GM18909 (cell line): ENCODE data around the gene SLC41A2.
"Not testable (repeated sequence)": the region's sequence is repeated elsewhere in the genome, so short reads cannot be mapped to it uniquely, and the experiment has no call there.

ENCODE experiments used
- ATAC-seq: cut with Tn5 transposase; IDR thresholded peaks from one replicate; pipeline ENCODE4 v1.9.1; 2021; ENCODE audit warnings: mild to moderate bottlenecking; ENCODE audit not compliant: unreplicated experiment, poor library complexity

The SLC41A2 gene

DNA sequence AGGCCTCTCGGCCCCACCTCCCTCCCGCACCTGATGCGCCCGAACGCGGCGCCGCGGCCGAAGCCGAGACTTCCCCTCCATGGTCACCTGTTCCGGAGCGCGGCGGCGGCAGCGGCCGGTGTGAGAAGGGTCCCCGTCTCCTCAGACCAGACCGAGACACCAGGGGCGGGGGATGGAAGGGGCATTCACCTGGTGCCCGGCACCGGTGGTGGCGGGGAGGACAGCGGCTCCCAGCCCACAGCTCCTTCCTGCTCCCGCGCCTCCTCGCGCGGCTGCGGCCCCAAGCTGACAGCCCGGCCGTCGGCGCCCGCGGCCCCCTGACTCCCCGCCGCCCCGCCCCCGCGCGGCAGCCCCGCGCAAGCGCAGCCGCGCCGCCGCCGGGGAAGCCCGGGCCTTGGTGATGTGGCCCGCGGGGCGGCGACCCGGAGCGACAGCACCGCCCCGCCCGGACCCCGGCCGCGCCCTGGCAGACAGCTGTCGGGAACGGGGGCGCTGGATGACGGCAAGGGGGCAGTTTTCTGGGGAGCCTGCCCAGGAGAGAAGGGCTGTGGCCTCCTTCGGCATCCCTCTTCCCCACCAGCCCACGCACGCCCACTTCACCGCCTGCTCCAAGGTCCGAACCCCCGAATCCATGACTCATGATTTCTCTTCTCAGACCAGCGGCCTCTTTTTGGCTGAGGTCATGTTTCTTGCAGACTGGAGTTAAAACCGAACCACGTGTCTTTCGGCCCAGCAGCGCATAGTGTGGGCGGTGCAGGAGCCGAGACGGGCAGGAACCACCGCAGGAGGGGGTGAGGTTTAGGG lies at the start of gene SLC41A2:
SLC41A2 (minus strand) TSS at position 290 of the 804 bp plus-strand sequence. CDS start 29,763 bp downstream, outside the sequence.
- peak; percentile 77 for ATAC-seq

DNA sequence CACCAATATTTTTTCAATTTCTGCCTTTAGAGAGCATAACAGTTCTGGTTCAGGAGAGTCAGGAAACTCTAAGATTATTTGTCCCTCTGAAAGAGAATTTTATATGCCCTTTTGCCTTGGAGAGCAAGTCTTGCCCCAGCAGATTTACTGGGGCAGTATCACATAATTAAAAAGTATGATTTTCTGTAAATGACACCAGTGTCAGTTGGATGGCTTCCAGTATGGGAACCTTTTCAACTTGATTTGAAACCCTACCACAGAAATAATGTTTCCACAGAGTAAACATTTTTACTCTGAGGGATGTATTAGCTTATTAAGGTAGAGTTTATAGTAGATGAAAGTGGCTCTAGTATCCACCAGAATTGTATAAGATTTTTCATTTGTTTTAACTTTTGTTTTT lies 43.4 kb upstream of the SLC41A2 start:
- ATAC-seq, result no peak

DNA sequence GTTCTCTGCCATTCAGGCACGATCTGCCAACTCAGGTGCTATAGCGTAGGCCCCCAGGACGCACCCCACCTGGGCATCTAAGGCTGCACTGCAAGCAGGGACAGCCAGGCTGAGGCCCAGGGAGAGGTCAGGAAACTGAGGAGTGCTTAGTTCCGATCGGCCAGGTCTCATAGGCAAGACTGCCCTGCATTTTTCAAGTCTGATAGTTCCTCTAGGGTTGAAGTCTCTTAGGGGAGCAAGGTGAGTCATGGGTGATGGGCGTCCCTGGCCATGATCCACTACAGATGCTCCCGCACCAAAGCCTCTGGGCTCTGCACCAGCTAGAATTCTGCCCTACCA lies 41.2 kb upstream of the SLC41A2 start:
- ATAC-seq, result no peak

GRCh38 chr12:104998423-104999346 lies 40.6 kb upstream of the SLC41A2 start:
- ATAC-seq, result no peak

DNA sequence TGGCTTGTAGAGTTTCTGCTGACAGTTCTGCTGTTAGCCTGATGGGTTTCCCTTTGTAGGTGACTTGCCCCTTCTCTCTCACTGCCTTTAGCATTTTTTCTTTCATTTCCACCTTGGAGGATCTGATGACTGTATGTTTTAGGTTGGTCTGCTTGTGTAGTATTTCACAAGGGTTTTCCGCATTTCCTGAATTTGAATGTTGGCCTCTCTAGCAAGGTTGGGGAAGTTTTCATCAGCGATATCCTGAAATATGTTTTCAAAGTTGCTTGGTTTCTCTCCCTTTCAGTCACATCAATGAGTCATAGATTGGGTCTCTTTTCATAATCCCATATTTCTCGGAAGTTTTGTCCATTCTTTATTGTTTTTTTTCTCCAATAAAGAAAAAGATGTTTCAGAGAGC lies 39.5 kb upstream of the SLC41A2 start:
- ATAC-seq, result no peak

DNA sequence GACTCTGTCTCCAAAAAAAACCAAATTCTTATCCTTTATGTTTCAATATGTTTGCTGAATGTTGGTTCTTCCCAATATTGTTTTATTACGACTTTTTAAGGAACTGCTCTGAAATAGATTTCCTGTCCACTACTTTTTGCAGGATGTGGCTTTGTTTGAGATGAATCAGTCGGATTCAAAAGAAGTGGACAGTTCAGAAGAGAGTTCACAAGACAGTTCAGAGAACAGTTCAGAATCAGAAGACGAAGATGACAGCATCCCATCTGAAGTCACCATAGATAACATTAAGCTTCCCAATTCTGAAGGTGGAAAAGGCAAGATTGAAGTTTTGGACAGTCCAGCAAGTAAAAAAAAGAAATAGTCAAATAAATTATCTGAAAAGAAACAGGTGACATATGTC lies 36.2 kb upstream of the SLC41A2 start:
- no peak for ATAC-seq

- no peak for ATAC-seq
Observed at GRCh38 chr12:104991565-104992128, 33.6 kb upstream of the SLC41A2 start.

- no peak for ATAC-seq
Observed at GRCh38 chr12:104990950-104991349, 32.9 kb upstream of the SLC41A2 start.

- ATAC-seq, result peak; percentile 95
Observed at GRCh38 chr12:104986022-104986941, 28.2 kb upstream of the SLC41A2 start, which contains the start of gene NOPCHAP1. Gene NOPCHAP1 (plus strand): TSS chr12:104986316. CDS start chr12:104986353, 37 bp downstream.

GRCh38 chr12:104985206-104985605 lies 27.1 kb upstream of the SLC41A2 start:
- ATAC-seq, result no peak

DNA sequence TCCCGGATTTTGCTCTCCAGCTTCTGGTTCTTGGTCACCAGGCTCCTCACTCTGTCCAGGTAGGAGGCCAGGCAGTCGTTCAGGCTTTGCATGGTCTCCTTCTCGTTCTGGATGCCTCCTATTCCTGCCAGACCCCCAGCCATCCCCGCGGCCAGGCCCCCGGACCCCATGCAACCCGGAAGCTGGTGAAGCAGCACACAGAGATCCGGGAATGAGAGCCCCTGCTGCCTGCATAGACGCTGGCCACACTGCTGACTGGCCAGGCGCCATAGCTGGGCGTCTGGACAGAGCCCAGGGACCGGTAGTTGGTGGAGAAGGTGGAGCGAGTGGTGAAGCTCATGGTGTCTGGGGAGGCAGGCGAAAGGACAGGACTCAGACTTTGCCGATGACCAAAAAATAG lies 19.6 kb upstream of the SLC41A2 start:
- not testable (repeated sequence) for ATAC-seq

DNA sequence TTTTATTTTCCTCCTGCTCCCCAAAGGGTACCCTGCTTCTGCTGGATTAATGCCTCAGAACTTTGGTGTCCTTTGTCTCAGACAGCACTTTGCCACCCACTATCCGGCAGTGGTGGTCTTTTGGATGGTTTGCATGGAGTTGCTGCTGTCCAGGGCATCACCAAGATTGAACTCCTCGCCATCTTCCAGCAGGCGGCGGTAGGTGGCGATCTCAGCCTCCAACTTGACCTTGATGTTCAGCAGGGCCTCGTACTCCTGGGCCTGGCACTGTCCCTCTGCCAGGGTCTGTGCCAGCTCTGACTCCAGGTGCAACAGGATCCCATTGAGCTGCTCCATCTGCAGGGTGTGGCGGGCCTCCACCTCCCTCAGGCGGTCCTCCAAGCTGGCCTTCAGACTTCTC lies 18.6 kb upstream of the SLC41A2 start:
- ATAC-seq, result no peak

DNA sequence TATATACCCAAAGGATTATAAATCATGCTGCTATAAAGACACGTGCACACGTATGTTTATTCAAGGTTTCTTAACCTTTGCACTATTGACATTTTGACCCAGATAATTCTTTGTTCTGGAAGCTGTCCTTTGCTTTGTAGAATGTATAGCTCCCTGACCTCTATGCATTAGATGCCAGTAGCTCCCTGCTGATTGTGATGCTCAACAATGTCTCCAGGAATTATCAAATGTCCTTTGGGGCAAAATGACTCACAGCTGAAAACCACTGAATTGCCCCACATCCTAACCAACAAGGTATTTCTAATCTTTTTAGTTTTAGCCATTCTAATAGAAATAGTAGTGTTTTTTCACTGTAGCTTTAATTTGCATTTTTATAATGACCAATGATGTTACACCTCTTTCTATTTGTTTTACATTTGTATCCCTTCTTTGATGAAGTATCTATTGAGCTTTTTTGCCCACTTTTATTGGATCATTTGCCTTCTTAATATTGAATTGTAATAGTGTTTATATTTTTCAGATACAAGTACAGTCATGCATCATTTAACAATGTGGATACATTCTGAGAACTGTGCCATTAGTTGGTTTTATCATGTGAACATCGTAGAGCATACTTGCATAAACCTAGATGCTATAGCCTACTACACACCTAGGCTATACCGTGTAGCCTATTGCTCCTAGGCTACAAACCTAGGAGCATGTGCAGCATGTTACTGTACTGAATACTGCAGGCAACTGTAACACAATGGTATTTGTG lies 17.7 kb upstream of the SLC41A2 start:
- ATAC-seq, result no peak

- ATAC-seq, result peak; percentile 99
Observed at GRCh38 chr12:104974626-104975290, 16.7 kb upstream of the SLC41A2 start.

DNA sequence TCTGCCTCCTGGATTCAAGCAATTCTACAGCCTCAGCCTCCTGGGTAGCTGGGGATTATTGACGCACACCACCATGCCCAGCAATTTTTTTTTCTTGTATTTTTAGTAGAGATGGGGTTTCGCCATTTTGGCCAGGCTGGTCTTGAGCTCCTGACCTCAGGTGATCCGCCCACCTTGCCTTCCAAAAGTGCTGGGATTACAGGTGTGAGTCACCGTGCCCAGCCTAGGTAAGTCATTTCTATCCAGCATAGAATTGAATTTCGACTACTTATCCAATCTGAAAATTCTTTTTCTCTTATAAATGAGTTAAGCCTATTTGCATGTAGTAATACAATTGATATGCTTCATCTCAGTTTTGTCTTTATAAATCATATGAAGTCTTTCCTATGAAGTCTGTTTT lies 15.2 kb upstream of the SLC41A2 start:
- ATAC-seq, result no peak

GRCh38 chr12:104971306-104971705 lies 13.2 kb upstream of the SLC41A2 start:
- ATAC-seq, result no peak

- ATAC-seq, result no peak
Observed at GRCh38 chr12:104969343-104969742, 11.3 kb upstream of the SLC41A2 start.

GRCh38 chr12:104966677-104967076 lies 8.6 kb upstream of the SLC41A2 start:
- ATAC-seq, result peak; percentile 84

DNA sequence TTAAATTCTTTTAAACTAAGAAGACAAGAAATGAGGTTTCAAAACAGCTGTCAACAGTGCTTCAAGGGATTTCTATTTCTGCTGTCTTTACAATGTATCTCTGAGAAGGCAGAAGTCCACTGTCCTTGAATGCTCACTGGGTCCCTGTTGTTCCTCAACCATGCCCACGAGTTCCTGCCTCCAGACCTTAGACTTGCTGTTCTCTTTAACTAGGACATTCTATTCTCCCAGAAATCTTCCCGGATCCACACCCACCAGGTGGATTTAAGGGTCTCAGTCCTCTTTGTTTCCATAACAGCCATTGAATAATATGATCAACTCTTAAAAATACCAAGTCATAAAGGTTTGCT lies 6.7 kb upstream of the SLC41A2 start:
- ATAC-seq, result no peak
